Subcutaneous adipose tissue (tissue), 4 donors: ENCODE data around the gene TIMELESS. TPM values are rescaled to one million over a fixed set of nuclear protein-coding genes. Genes with fewer than 3 reads are reported as not detected.

Source experiments
- total RNA-seq, 4 donors: library from RNA; depleted of rRNA; stranded (reverse); fragments of >200 nt; gene quantifications; one replicate each; pipeline ENCODE4 v1.1.0, GENCODE V29; 2016
- TF ChIP-seq, protein P1 (sequence below): fragments of 450-650 bp; IDR thresholded peaks from one replicate; pipeline ENCODE4 v1.5.1; 2016; ENCODE audit warnings: low read depth, mild to moderate bottlenecking, control low read depth, antibody characterized with exemption, moderate library complexity

The TIMELESS gene
- total RNA-seq, 4 donors from 2014 or later: 3.1 to 8.3 (median 4.8) TPM

GRCh38 chr12:56462565-56462964, 13.3 kb upstream of the TIMELESS start:
- TF ChIP-seq, protein P1, sequence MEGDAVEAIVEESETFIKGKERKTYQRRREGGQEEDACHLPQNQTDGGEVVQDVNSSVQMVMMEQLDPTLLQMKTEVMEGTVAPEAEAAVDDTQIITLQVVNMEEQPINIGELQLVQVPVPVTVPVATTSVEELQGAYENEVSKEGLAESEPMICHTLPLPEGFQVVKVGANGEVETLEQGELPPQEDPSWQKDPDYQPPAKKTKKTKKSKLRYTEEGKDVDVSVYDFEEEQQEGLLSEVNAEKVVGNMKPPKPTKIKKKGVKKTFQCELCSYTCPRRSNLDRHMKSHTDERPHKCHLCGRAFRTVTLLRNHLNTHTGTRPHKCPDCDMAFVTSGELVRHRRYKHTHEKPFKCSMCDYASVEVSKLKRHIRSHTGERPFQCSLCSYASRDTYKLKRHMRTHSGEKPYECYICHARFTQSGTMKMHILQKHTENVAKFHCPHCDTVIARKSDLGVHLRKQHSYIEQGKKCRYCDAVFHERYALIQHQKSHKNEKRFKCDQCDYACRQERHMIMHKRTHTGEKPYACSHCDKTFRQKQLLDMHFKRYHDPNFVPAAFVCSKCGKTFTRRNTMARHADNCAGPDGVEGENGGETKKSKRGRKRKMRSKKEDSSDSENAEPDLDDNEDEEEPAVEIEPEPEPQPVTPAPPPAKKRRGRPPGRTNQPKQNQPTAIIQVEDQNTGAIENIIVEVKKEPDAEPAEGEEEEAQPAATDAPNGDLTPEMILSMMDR: no peak

DNA sequence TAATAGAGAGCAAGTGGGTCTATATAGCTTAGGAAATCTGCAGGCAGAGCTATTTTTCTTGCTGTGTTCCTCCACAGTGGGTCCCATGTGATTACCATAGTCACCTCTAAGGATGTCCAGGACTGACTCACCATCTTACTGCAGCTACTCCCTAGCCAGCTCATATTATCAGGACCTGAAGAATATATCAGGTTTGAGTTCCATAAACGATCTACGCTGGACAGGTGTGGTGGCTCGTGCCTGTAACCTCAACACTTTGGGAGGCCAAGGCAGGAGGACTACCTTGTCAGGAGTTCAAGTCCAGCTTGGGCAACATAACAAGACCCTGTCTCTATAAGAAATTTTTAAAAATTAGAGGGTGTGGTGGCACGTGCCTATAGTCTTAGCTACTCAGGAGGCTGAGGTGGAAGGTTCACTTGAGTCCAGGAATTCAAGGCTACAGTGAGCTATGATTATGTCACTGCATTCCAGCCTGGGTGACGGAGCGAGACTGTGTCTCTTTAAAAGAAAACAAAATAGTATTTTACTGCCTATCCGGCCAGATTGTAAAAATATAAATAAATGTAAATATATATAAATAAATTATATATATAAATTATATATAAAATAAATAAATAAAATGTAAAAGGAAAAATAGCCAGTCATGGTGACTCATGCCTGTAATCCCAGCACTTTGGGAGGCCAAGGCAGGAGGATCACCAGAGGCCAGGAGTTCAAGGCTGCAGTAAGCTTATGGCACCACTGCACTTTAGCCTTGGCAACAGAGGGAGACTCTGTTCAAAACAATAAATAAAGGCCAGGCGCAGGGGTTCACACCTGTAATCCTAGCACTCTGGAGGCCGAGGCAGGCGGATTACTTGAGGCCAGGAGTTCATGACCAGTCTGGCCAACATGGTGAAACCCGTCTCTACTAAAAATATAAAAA, 12.3 kb upstream of the TIMELESS start:
- TF ChIP-seq, protein P1: no peak

DNA sequence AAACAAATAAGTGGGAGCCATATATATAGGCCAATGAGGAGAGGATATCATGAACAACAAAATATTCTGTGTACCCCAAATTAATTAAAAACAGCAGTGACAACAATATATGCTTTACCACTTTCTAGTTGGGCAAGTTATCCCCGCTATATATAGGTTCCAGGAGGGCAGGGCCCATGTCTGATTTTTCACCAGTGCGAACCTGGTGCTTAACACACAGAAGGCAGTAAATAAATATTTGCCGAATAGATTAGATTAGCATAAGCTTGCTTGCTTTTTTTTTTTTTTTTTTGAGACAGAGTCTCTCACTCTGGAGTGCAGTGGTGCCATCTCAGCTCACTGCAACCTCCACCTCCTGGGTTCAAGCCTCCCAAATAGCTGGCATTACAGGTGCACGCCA, 8.6 kb upstream of the TIMELESS start:
- TF ChIP-seq, protein P1: no peak

- TF ChIP-seq, protein P1: no peak
These were observed 5.3 kb upstream of the TIMELESS start, which contains the start of gene MIP for GRCh38 chr12:56454557-56454956. Gene MIP, minus strand, starts transcription at chr12:56454657. Its CDS starts 44 bp downstream, at chr12:56454613.

GRCh38 chr12:56451147-56451546, 1.9 kb upstream of the TIMELESS start:
- TF ChIP-seq, protein P1: no peak

DNA sequence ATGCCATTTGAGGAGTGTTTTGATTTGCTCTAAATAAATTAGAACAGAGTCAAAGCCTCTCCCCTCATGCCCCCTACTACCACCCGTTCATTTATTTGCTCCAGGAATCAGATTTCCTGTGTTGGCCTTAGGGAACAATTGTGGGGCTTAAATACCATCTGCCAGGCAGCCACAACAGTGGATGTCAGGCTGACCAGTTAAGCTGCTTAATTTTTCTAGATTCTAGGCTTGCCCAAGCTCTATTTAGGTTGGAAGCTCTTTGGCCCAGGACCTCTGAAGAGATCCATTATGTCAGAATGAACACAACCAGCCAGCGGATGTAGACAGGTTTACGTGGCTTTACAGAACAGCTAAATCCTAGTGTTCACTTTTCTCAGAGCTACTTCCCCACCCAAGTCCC, 1.0 kb upstream of the TIMELESS start:
- TF ChIP-seq, protein P1: no peak

DNA sequence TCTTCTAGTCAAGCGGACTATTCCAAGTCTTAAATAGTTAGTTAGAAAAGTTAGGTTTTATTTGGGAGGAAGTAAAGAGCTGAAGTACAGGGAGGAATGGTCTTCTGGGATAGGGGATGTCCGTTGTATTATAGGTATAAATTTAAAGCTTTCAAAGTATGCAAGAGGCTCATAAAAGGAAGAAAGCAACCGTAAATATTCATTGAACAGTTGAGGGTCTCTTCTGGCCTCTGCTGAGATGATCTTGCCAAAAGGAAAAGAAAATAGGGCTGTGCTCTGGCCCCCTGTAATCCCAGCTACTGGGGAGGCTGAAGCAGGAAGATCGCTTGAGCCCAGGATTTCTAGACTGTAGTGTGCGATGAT, 377 bp upstream of the TIMELESS start:
- TF ChIP-seq, protein P1: no peak
